ENCODE measurements around the gene ANKRD30B.
"Not testable (repeated sequence)": the region's sequence is repeated elsewhere in the genome, so short reads cannot be mapped to it uniquely, and the experiment has no call there.

- not testable (repeated sequence) for TF ChIP-seq EZH2phosphoT487 (IDR thresholded peaks at IDR 0.05; ENCODE audit: low read depth, severe bottlenecking, unreplicated experiment); CTCF (IDR thresholded peaks at IDR 0.05; ENCODE audit: poor library complexity)
These were observed 48.9 kb downstream of the ANKRD30B start for GRCh38 chr18:14796876-14797275.

Data from hepatocyte (in vitro differentiated cells).